Left ventricle myocardium inferior (tissue), 1 donor: ENCODE data around the gene ACBD4. TPM values are rescaled to one million over a fixed set of nuclear protein-coding genes. Genes with fewer than 3 reads are reported as not detected.
A peak's percentile ranks its signal among the peaks of the same experiment; 100 is the strongest.
"Not testable (repeated sequence)": the region's sequence is repeated elsewhere in the genome, so short reads cannot be mapped to it uniquely, and the experiment has no call there.

Source experiments
- DNase-seq: peaks from one replicate; pipeline ENCODE4 v3.0.0-alpha.2; 2020
- H3K27ac ChIP-seq: fragments of 200-600 bp; replicated peaks from 2 replicates; pipeline ENCODE4 v1.8.0; 2021
- H3K27me3 ChIP-seq: fragments of 200-600 bp; 2 replicates; pipeline ENCODE4 v1.8.0; 2021; ENCODE audit warnings: low read depth
- H3K36me3 ChIP-seq: fragments of 200-600 bp; 2 replicates; pipeline ENCODE4 v1.8.0; 2021
- H3K4me1 ChIP-seq: fragments of 200-600 bp; 2 replicates; pipeline ENCODE4 v1.8.0; 2021
- H3K4me3 ChIP-seq: fragments of 200-600 bp; 2 replicates; pipeline ENCODE4 v1.8.0; 2021; ENCODE audit warnings: mild to moderate bottlenecking, moderate library complexity
- H3K9me3 ChIP-seq: fragments of 200-600 bp; replicated peaks from 2 replicates; pipeline ENCODE4 v1.8.0; 2021
- CTCF ChIP-seq: fragments of 200-600 bp; IDR thresholded peaks from 2 replicates; pipeline ENCODE4 v1.8.0; 2021; ENCODE audit warnings: antibody characterized with exemption, mild to moderate bottlenecking, borderline replicate concordance
- intact Hi-C: fragments of 100-400 bp; cut with micrococcal nuclease; formaldehyde crosslinking; loops from one replicate; pipeline ENCODE4 v1.11.0; 2022
- total RNA-seq: library from RNA; stranded (reverse); fragmentation: NEBNext Ultra II Directional; extraction: Animal tissue kit (Norgen Biotek cat#: 25700); gene quantifications from one replicate; pipeline ENCODE4 v1.2.1, GENCODE V29; 2021
- donor health status: DM: no; HTN: yes; CAD: no; lungs with severe emphysema.

Gene ACBD4
- total RNA-seq, 1 donor from 2014 or later, result 6.4 TPM

GRCh38 chr17:45123076-45123770, 12.3 kb upstream of the ACBD4 start:
- intact Hi-C loops, result no loop called here
- peaks cover 64% of the 10 kb centered on the region for H3K4me1 ChIP-seq

GRCh38 chr17:45123930-45124796, 11.3 kb upstream of the ACBD4 start:
- intact Hi-C loops, result no loop called here
- peaks cover 19% of the 10 kb centered on the region for H3K36me3 ChIP-seq
- no peak for DNase-seq
- no peaks in the 10 kb centered on the region for H3K9me3 ChIP-seq
- peak overlapping the region; percentile 66 for H3K27ac ChIP-seq
- H3K4me1 ChIP-seq, result peaks cover 74% of the 10 kb centered on the region
- H3K4me3 ChIP-seq, result no peak overlapping the region
- no peaks in the 10 kb centered on the region for H3K27me3 ChIP-seq
- no peak for TF ChIP-seq CTCF

More at GRCh38 chr17:45123076-45123770, 12.3 kb upstream of the ACBD4 start:
- no peak for DNase-seq
- H3K4me3 ChIP-seq, result no peak overlapping the region
- no peak for TF ChIP-seq CTCF
- H3K36me3 ChIP-seq, result peaks cover 28% of the 10 kb centered on the region
- H3K27me3 ChIP-seq, result no peaks in the 10 kb centered on the region
- H3K9me3 ChIP-seq, result no peaks in the 10 kb centered on the region
- H3K27ac ChIP-seq, result peak overlapping the region; percentile 66

GRCh38 chr17:45124797-45125122, 10.7 kb upstream of the ACBD4 start:
- H3K27me3 ChIP-seq, DNase-seq, H3K9me3 ChIP-seq, H3K4me3 ChIP-seq, intact Hi-C loops: not testable (repeated sequence)
- peaks cover 80% of the 10 kb centered on the region for H3K4me1 ChIP-seq
- H3K36me3 ChIP-seq, result peaks cover 13% of the 10 kb centered on the region
- H3K27ac ChIP-seq, result peak overlapping the region; percentile 66

- H3K9me3 ChIP-seq, result no peaks in the 10 kb centered on the region
- H3K27me3 ChIP-seq, result no peaks in the 10 kb centered on the region
- peaks cover 87% of the 10 kb centered on the region for H3K4me1 ChIP-seq
- H3K27ac ChIP-seq, result no peak overlapping the region
- no peak for TF ChIP-seq CTCF
- H3K36me3 ChIP-seq, result peaks cover 5% of the 10 kb centered on the region
- no peak for DNase-seq
- intact Hi-C loops, result no loop called here
- no peak overlapping the region for H3K4me3 ChIP-seq
These were observed 10.0 kb upstream of the ACBD4 start for GRCh38 chr17:45125509-45125908.

GRCh38 chr17:45127207-45127547, 8.3 kb upstream of the ACBD4 start:
- Histone ChIP-seq H3K36me3 (no peaks in the 10 kb centered on the region), H3K9me3 (no peaks in the 10 kb centered on the region), H3K27me3 (no peaks in the 10 kb centered on the region), H3K4me3 (peak overlapping the region; percentile 39), H3K4me1 (peaks cover 97% of the 10 kb centered on the region), H3K27ac (peak overlapping the region; percentile 99)
- no peak for TF ChIP-seq CTCF
- no peak for DNase-seq
- intact Hi-C loops, result no loop called here
